ENCODE data around the gene MAGT1.
"Not testable (repeated sequence)": the region's sequence is repeated elsewhere in the genome, so short reads cannot be mapped to it uniquely, and the experiment has no call there.

MAGT1 gene

GRCh38 chrX:77831544-77831943 is 63.7 kb downstream of the MAGT1 start:
- not testable (repeated sequence) for DNase-seq (ENCODE audit: low spot score)

- not testable (repeated sequence) for DNase-seq (ENCODE audit: low spot score)
Measured at GRCh38 chrX:77821989-77822388, 73.2 kb downstream of the MAGT1 start.

GRCh38 chrX:77820091-77820727 is 75.0 kb downstream of the MAGT1 start:
- no peak for DNase-seq (ENCODE audit: low spot score)

- DNase-seq (ENCODE audit: low spot score), result no peak
Measured at GRCh38 chrX:77814210-77814609, 81.0 kb downstream of the MAGT1 start.

- no peak for DNase-seq (ENCODE audit: low spot score)
Measured at GRCh38 chrX:77802201-77802600, 93.0 kb downstream of the MAGT1 start.

- DNase-seq (ENCODE audit: low spot score), result no peak
Measured at GRCh38 chrX:77795124-77795523, 100.1 kb downstream of the MAGT1 start.

- DNase-seq (ENCODE audit: low spot score), result no peak
Measured at GRCh38 chrX:77793946-77794345, 101.3 kb downstream of the MAGT1 start.

GRCh38 chrX:77788050-77788449 is 107.2 kb downstream of the MAGT1 start:
- DNase-seq (ENCODE audit: low spot score), result peak; percentile 28

GRCh38 chrX:77786365-77786680 is 108.9 kb downstream of the MAGT1 start:
- no peak for DNase-seq (ENCODE audit: low spot score)

- DNase-seq (ENCODE audit: low spot score), result peak; percentile 83
Measured at GRCh38 chrX:77785486-77786364, 109.5 kb downstream of the MAGT1 start, which contains the start of gene ATRX. TSS of gene ATRX (minus strand) at chrX:77786216. CDS start at chrX:77786001, 215 bp downstream.

GRCh38 chrX:77779695-77780094 is 115.5 kb downstream of the MAGT1 start:
- DNase-seq (ENCODE audit: low spot score), result no peak

- no peak for DNase-seq (ENCODE audit: low spot score)
Measured at GRCh38 chrX:77776659-77777058, 118.6 kb downstream of the MAGT1 start.

Measured in hepatic stellate cell (primary cell).